GM19395 (cell line): ENCODE measurements around the gene SGMS2.
"Not testable (repeated sequence)": the region's sequence is repeated elsewhere in the genome, so short reads cannot be mapped to it uniquely, and the experiment has no call there.

ENCODE experiments used
- ATAC-seq: cut with Tn5 transposase; IDR thresholded peaks from one replicate; pipeline ENCODE4 v1.9.1; 2021; ENCODE audit warnings: mild to moderate bottlenecking, moderate library complexity; ENCODE audit not compliant: unreplicated experiment

SGMS2 gene

DNA sequence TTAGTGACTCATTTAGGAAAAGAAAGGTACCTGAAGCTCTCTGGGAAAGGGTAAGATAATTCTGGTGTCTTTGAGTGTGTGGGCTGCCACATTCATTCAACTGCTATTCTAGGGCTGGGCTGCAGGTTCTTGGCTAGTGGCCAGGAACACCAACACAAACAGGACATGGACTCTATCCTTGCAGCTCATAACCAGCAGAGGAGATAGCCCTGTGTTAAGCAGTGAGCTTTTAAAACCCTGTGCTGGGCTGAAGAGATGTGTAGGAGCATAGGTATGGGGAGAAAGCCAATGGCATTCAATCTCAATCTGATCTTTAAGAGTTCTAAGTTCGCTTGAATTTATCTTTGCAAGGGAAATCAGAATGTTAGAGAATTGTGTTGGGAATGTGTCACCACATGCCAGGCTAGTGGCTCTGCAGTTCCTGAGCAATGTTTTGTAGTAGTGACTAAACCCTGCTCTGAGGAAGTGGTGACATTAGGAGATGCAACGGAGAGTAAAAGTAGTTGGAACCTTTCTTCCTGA, 39.2 kb downstream of the SGMS2 start:
- no peak for ATAC-seq

GRCh38 chr4:107866726-107867125, 42.0 kb downstream of the SGMS2 start:
- no peak for ATAC-seq

DNA sequence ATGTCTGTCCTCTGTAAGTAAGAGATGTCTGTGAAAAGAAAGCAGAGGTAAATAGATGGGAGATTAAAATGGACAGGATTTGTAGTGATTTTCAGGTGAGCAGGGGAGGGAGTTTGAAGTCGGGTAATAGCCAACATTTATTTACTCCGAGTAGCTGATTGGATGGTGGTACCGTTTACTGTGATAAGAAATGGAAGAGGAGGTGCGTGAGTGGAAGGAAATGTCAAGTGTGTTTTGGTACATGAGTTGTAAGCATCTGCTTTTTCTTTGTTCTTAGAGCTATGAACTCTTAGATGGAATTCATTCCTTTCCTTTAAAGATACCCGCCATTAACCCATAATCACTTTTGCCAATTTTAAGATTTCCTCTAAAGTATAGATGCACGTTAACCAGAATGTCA, 45.5 kb downstream of the SGMS2 start:
- ATAC-seq = no peak

DNA sequence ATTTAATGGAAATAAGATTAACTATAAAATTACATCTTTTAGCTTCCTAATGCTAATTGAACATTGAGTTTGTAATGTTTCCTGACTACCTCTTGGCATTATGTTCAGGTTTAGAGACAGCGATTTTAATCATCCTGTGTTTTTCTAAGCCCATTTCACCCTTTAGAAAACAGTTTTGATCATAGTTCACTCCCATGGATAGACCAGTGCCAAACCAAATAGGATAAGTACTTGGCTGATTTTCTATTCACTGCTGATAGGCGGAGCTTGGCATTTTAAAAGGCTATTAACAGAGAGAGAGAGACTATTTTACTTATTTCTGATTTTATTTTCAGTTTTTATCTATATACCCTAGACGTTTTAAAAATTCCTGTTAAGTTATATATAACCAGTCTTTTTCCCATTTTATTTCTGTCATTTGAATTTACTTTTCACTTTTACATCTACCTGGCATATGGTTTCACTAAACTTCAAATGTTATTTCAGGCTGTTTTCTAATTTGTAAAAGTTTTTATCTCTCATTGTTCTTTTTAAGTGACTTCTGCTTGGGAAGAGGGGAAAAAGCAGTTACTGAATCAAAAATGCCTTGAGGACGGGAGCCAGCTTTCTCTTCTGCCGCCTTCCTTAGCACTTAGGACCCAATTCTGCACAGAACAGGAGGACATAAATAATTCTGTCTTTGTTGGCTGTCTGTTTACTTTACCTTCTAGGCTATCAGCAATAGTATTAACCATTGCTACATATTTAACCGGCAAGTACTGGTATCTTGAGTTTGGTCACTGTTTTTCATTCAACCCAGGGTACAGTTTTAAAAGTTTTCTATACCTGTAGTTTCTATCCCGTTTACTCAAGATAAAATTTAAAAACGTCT, 46.4 kb downstream of the SGMS2 start:
- no peak for ATAC-seq

DNA sequence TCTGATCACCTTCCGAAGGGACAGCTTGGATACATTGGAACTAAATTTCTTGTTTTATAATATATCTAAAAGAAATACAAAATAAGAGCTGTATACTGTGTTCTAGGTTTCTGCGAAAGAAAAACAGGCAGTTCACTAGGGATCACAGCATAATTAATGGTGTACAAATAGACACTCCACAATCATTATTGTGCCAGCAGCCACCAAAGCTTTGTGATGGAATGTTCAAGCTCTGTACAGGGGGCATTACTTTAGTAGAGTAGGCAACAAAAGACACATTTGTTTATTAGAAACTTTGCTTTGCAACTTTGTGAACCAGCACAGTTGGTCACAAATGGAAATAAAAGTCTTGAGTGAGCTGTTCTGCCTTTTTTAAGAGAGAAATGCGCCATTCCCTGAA, 49.3 kb downstream of the SGMS2 start:
- no peak for ATAC-seq

DNA sequence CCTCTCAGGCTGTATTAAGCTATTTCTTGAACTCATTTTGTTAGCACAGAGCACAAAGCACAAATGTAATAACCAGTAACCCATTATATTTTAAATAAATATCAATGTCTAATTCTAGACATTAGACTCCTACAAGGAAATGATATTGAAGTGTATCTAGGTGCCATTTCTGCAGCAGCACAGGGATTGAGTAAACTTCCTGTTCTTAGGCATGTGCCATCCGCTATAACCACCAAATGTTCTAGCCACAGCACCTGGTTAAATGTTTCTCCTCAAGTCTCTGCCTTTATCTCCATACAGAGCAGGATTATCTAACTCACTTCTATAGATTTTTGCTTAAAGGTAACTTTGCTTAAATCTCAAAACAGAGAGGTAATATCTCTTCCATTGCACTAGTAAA, 51.4 kb downstream of the SGMS2 start:
- ATAC-seq = no peak

DNA sequence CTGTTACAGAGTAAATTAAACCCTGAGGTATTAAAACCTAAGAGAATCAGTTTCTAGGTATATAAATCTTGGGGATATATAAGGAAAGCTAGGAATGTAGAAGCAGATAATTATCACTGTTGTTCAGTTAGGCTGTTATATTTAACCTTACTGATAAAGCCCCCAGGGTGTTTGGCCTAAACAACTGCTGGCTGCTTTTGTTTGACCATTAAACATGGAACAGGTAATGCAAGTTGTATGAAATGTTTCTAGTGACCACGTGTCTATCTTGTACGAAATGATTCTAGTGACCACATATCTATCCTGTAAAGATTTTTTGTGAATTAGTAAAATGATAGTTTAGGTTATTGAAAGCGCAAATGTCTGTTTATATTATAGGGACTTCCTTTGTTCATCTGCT, 52.6 kb downstream of the SGMS2 start:
- ATAC-seq = no peak

- ATAC-seq = no peak
Observed at GRCh38 chr4:107885865-107886264, 61.1 kb downstream of the SGMS2 start.

DNA sequence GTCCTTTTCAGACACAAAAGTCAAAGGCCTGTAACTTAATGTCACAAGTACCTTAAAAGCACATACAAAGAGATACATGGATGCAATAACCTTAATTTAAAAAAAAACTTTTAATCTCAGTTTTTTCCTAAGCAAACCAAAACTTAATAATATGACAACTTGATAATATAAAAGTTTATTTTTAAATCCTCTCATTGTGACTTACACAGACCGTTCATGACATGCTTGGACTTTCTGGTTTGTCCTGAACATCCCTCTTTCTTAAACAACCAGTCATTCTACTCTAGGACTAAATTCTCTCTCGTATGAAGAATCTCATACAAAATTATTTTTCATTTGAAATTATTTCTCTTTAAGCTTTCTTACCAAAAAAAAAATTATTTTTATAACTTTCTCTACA, 63.5 kb downstream of the SGMS2 start:
- no peak for ATAC-seq

DNA sequence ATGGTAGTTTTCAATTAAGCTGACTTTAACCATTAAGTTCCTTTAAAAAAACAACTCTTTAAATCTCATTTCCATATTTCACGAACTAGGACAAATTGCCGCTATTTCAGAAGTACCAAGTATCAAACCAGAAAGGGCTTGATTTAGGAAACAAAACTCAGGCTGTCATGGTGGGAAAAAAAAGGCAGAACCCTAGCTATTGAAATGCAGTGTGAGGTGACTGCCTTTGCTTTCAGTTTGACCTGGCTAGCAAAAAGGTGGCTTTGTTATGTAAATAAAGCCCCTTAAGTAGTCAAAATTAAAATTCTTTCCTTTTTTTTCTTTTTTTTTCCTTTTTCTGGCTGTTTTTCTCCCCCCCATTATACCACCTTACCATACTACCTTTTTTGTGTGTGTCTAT, 66.0 kb downstream of the SGMS2 start:
- no peak for ATAC-seq

DNA sequence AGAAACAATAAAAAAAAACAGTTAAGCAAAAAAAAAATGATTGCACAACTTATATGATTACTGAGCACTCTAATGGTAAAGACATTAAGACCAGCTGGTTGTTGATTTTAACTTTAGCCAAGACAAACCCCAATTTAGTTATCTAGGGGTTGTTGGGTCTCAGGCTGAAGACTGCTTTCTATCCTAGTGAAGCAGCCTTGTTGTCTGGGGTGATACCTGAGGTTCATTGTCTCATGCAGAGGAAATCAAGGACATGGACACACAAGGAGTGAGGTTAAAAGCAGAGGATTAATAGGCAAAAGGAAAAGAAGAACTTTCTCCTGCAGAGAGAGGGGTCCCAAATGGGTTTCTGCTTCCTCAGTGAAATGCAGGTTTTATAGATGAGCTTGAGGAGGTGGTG, 66.6 kb downstream of the SGMS2 start:
- ATAC-seq = no peak

GRCh38 chr4:107893171-107894137, 68.7 kb downstream of the SGMS2 start:
- ATAC-seq = no peak

- no peak for ATAC-seq
Observed at GRCh38 chr4:107894138-107894603, 69.4 kb downstream of the SGMS2 start.

DNA sequence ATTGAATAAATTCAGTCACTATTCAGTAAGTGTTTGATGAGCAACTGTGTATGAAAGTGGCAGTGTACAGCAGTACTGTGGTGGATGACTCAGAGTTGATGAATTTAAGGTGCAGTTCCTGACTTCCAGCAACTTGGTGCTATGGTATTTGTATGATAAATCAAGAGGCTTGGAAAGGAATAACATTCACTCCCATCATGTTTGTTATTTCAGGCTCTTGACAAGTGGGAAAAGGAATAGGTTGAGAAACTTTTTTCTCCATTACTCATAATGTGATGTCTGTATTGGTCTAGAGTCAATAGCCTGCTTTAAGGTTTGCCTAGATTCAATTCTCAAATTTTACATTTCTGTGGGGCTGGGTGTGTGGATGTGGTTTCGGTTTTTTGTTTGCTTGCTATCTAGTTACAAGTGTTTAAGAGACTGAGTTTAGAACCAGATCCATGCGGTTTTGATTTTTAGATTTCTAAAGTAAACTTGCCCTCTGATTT, 71.5 kb downstream of the SGMS2 start:
- peak; percentile 50 for ATAC-seq

DNA sequence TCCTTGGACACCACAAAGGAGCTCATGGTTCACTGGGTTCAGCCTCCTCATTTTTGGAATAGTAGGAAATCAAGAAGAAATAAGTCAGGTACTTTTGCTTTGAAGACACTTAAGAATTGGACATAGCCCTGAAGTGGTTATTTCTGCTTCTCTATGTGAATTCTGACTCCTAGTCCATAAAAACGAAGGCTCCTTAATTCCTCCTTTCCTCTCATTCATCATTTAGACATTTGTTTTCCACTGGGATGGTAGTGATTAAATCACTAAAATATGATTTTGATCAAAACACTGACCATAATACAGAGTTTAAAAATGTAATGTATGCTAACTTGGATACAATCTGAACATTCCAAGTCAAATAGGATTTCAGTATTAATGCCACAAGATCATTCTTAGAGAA, 71.9 kb downstream of the SGMS2 start:
- no peak for ATAC-seq

DNA sequence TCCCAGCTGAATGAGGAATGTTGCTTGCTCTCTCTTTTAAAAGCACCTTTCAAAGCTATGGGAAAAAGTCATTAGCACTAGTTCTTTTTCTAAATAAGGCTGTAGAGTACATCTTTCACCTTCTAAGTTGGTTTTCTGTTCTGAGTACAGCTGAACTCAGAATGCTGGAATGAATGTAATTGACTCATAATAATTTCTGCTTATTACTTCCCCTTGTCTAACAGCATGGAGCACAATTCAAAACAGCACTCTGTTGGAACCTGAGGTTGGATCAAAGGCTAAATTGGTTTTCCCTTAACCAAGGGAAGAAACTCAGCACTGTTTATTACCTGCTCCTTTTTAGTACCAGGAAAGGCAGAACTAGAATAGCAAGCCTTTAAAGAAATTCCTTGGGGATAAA, 73.1 kb downstream of the SGMS2 start:
- no peak for ATAC-seq

GRCh38 chr4:107900067-107900466, 75.3 kb downstream of the SGMS2 start:
- ATAC-seq = no peak

DNA sequence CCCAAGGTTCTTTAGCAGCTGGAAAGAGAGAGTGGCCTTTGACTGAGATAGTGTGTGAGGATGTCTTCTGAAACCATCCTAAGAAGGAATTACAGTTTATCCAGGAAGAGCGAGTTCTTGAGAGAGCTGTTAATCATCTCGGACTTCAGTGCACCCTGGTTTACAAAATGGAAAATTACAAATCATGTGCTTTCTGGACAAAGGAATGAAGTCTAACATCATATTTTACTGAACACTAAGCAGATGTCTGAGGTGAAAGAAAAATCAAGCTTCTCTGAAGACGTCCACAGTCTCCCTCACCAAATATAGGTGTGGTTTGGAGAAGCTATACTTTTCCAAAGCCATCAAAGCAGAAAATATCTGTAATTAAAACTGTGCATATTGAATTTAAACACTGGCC, 75.8 kb downstream of the SGMS2 start:
- ATAC-seq = no peak

DNA sequence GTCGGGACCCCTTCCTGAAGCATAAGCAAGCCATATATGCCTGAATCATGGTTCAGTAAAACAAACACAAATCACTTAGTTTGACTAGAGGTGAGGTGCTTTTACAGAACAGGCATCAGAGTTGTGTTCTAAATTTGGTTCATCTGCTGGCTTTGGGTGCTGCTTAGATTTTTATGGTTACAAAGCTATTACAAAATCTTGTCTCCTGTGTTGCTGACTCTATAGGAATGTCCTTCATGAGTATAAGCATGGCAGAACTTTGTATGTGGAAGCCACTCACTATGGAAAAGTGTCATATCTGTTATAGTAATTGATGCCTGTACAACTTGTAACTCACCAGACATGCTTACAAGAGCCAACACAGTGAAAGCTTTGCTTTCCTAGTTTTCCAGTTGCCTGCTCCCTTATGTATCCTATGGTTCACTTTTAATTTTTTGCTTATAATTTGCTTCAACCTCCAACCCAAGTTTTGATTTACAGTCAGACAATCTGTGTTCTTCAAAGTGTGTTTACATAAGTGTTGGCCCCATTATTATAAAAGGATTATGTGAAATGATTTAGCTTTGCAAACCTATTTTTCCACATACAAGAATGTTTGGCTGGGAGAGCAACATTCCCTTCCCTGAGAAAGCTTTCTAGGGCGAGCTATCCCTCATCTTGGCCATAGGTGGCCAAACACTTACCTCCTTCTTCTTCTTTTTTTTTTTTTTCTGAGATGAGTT, 76.6 kb downstream of the SGMS2 start:
- ATAC-seq = no peak

DNA sequence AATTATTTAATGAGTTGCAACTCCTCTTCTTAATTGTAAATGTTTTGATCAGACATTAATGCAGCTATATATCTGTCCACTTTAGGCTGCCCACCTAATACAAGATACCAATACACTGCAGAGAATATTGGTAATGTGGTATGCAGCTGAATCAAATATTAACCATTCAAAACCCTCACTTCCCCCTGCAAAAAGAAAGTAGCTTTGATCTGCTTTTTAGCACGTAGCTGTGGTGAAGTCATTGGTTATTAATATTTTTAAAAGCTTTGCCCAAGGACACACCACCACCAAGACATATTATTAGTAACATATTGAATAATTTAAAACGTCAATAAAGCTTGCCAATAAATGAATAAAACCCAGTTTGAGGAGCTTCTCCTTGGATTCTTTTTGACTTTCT, 78.0 kb downstream of the SGMS2 start:
- peak; percentile 83 for ATAC-seq

GRCh38 chr4:107905082-107905481, 80.3 kb downstream of the SGMS2 start:
- ATAC-seq = not testable (repeated sequence)
